SJCRH30 (cell line): ENCODE data around the gene SLC38A2. TPM values are rescaled to one million over a fixed set of nuclear protein-coding genes. Genes with fewer than 3 reads are reported as not detected.
A peak's percentile ranks its signal among the peaks of the same experiment; 100 is the strongest.

Experiments
- DNase-seq, 2 experiments: peaks; one replicate each; pipeline ENCODE4 v3.0.0-alpha.2; 2015 to 2020
- H3K27ac ChIP-seq: fragments of 250-450 bp; sonication (Bioruptor Pico); 2 replicates; pipeline ENCODE4 v1.5.1; 2020; ENCODE audit warnings: mild to moderate bottlenecking, moderate library complexity
- H3K27me3 ChIP-seq: fragments of 250-450 bp; sonication (Bioruptor Pico); 2 replicates; pipeline ENCODE4 v1.5.1; 2020; ENCODE audit warnings: mild to moderate bottlenecking, moderate library complexity
- H3K36me3 ChIP-seq: fragments of 250-450 bp; sonication (Bioruptor Pico); 2 replicates; pipeline ENCODE4 v1.5.1; 2020; ENCODE audit warnings: mild to moderate bottlenecking, moderate library complexity
- H3K4me1 ChIP-seq: fragments of 250-450 bp; sonication (Bioruptor Pico); 2 replicates; pipeline ENCODE4 v1.5.1; 2020; ENCODE audit warnings: mild to moderate bottlenecking, moderate library complexity
- H3K4me3 ChIP-seq: fragments of 250-450 bp; sonication (Bioruptor Pico); 2 replicates; pipeline ENCODE4 v1.5.1; 2020; ENCODE audit warnings: mild to moderate bottlenecking, moderate library complexity
- H3K9me3 ChIP-seq: fragments of 250-450 bp; sonication (Bioruptor Pico); replicated peaks from 2 replicates; pipeline ENCODE4 v1.5.1; 2020; ENCODE audit warnings: mild to moderate bottlenecking, moderate library complexity
- total RNA-seq: library from RNA; depleted of rRNA; stranded (reverse); fragments of >200 nt; shearing (Covaris generic); gene quantifications from 2 replicates; pipeline ENCODE4 v1.2.3, GENCODE V29; 2014

SLC38A2 gene
- total RNA-seq, 1 experiment from 2014 or later, result 260 TPM

DNA sequence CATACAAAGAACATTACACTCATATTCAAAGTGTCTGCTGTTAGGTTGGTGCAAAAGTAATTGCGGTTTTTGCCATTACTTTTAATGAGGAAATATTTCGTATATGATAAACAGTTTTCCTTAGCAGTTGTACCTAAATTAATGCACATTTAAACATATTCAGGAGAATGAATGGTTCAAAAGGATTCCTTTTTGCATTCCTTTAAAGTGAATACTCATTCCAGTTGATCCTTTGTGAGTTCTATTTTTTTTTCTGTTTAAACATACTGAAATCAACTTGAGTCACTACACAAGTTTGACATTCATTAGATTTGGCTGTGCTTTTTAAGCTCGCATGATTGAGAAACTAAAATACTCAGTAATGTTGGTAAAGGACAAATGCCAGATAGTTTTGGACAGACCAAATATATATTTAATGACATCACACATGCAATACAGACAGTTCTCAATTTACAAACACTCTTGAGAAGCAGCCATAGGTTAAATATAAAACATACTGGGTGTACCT, 13.8 kb upstream of the SLC38A2 start:
- DNase-seq, result peak in 1 of 2 experiments; percentile 37
- H3K9me3 ChIP-seq, result no peaks in the 10 kb centered on the region; the same call in 1 of the 2 replicates
- H3K4me1 ChIP-seq, result peaks cover 48% of the 10 kb centered on the region
- no peak overlapping the region; the same call in 1 of the 2 replicates for H3K4me3 ChIP-seq
- peak overlapping the region; percentile 31 for H3K27ac ChIP-seq
- H3K27me3 ChIP-seq, result no peaks in the 10 kb centered on the region
- H3K36me3 ChIP-seq, result no peaks in the 10 kb centered on the region

DNA sequence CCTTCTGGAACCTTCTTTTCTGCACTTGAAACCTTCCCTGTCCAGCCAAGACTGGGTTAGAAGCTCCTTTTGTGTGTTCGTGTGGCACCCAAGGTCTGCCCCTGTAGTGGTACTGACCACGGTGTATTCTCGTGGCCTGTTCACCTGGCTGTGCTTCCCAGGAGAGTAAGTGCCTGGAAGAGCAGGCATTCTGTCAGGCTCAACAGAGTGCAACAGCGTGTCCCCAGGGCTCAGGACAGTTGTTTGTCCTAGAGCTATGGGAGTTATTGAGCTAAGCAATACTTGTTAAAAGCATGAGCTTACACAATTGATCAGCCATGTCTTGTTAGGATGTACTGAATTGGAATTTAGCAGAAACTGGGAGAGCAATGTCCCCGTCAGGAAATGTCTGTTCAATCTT, 12.9 kb upstream of the SLC38A2 start:
- no peak overlapping the region for H3K4me3 ChIP-seq
- H3K27ac ChIP-seq, result no peak overlapping the region
- peaks cover 48% of the 10 kb centered on the region for H3K4me1 ChIP-seq
- H3K36me3 ChIP-seq, result no peaks in the 10 kb centered on the region
- H3K27me3 ChIP-seq, result no peaks in the 10 kb centered on the region
- no peaks in the 10 kb centered on the region; the same call in 1 of the 2 replicates for H3K9me3 ChIP-seq
- no peak for DNase-seq

- peak overlapping the region; percentile 98 for H3K27ac ChIP-seq
- no peaks in the 10 kb centered on the region for H3K36me3 ChIP-seq
- peaks cover 48% of the 10 kb centered on the region for H3K4me1 ChIP-seq
- H3K27me3 ChIP-seq, result no peaks in the 10 kb centered on the region
- no peak for DNase-seq
- no peaks in the 10 kb centered on the region; the same call in 1 of the 2 replicates for H3K9me3 ChIP-seq
- peak overlapping the region; percentile 72 for H3K4me3 ChIP-seq
Observed at GRCh38 chr12:46384451-46385309, 12.1 kb upstream of the SLC38A2 start.

DNA sequence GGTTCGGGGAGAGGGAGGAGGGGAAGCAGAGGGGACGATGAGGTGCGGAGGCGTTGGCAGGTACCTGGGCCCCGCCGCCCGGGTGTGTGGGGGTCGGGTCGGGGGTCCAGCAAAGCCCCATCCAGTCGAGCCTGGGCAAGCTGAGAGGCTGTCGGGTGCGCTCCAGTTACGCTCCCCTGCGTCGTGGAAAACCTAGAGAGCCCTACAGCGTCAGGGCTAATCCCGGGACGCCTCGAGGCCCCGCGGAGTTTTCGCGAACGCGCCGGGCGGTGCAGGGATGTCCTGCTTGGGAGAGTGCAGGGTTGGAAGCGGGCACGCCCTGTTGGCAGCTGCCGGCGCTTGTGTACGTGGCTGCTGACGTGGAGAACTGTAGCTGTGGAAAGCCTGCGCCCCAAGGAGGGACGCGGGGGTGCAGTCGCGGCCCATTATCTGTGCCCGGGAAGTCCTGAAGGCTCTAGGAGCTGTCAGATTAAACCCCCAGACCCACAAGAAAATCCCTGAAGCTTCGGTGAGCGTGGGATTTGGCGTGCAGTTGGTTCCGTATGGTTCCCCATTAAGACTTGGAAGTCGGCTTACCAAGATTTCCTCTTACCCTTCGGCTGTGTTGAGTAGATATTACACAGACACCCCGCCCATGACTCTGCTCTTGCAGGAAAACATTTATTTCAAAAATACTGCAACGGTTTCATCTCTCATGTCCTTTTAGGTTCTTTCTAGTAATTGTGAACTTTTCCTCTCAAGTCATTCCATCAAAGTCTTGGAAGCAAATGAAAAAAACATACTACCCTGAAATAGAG, 11.3 kb upstream of the SLC38A2 start:
- H3K4me3 ChIP-seq, result peak overlapping the region; percentile 72
- peaks cover 41% of the 10 kb centered on the region for H3K4me1 ChIP-seq
- peak overlapping the region; percentile 98 for H3K27ac ChIP-seq
- no peaks in the 10 kb centered on the region for H3K27me3 ChIP-seq
- no peaks in the 10 kb centered on the region for H3K36me3 ChIP-seq
- peak; percentile 91 to 92 for DNase-seq
- H3K9me3 ChIP-seq, result no peaks in the 10 kb centered on the region; the same call in 1 of the 2 replicates

- peak overlapping the region; percentile 98 for H3K27ac ChIP-seq
- no peaks in the 10 kb centered on the region; the same call in 1 of the 2 replicates for H3K9me3 ChIP-seq
- H3K4me3 ChIP-seq, result peak overlapping the region; percentile 72
- no peaks in the 10 kb centered on the region for H3K36me3 ChIP-seq
- peaks cover 34% of the 10 kb centered on the region for H3K4me1 ChIP-seq
- DNase-seq, result peak; percentile 98 to 99
- no peaks in the 10 kb centered on the region for H3K27me3 ChIP-seq
Observed at GRCh38 chr12:46382964-46383653, 10.5 kb upstream of the SLC38A2 start.

DNA sequence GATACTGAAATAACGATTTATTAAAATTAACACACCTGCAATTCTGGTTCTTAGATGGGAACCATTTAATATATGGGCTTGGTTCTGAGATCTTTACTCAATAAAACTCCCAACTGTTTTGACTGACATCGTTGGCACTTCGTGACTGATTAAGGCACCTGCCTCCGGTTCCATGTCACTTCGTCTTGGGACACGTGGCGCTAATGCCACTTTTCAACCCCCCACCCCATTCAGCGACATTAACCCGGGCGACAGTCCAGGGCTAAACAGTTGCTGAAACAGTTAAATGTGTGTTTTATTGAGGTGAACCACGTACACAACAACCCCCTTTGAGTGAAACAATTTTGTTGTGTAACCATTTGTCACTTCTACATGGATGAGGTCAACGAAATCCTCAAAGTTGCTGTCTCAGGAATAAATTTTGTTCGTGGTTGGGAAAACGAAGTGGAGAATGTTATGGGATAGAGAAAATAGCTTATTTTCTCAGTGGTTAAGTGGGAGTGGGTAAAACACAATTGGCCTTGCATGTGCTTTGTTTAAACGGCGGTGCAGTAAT, 9.9 kb upstream of the SLC38A2 start:
- peaks cover 29% of the 10 kb centered on the region for H3K4me1 ChIP-seq
- DNase-seq, result peak in 1 of 2 experiments; percentile 32
- no peaks in the 10 kb centered on the region; the same call in 1 of the 2 replicates for H3K9me3 ChIP-seq
- no peaks in the 10 kb centered on the region for H3K36me3 ChIP-seq
- peak overlapping the region; percentile 98 for H3K27ac ChIP-seq
- peak overlapping the region; percentile 72 for H3K4me3 ChIP-seq
- H3K27me3 ChIP-seq, result no peaks in the 10 kb centered on the region

- Histone ChIP-seq H3K27ac (no peak overlapping the region), H3K4me3 (no peak overlapping the region), H3K9me3 (no peaks in the 10 kb centered on the region; the same call in 1 of the 2 replicates), H3K36me3 (no peaks in the 10 kb centered on the region), H3K27me3 (no peaks in the 10 kb centered on the region), H3K4me1 (peaks cover 14% of the 10 kb centered on the region)
- DNase-seq, result no peak
Observed at GRCh38 chr12:46380881-46381280, 8.3 kb upstream of the SLC38A2 start.

- Histone ChIP-seq H3K4me1 (peaks cover 8% of the 10 kb centered on the region; the same call in 1 of the 2 replicates), H3K27ac (no peak overlapping the region), H3K27me3 (no peaks in the 10 kb centered on the region), H3K9me3 (no peaks in the 10 kb centered on the region; the same call in 1 of the 2 replicates), H3K4me3 (no peak overlapping the region), H3K36me3 (no peaks in the 10 kb centered on the region)
- DNase-seq, result no peak
Observed at GRCh38 chr12:46380022-46380796, 7.6 kb upstream of the SLC38A2 start.

DNA sequence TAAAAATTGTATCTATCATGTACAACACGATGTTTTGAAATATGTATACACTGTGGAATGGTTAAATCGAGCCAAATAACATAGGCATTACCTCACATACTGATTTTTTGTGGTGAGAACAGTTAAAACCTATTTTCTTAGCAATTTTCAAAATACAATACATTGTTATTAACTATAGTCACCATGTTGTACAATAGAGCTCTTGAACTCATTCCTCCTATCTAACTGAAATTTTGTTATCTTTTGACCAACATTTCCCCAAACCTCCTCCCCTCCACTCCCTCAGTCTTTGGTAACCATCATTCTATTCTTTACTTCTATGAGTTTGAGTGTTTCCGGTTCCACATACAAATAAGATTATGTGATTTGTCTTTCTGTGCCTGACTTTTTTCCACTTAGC, 6.8 kb upstream of the SLC38A2 start:
- H3K27me3 ChIP-seq, result no peaks in the 10 kb centered on the region
- no peak overlapping the region for H3K27ac ChIP-seq
- H3K4me1 ChIP-seq, result peaks cover 4% of the 10 kb centered on the region
- H3K4me3 ChIP-seq, result no peak overlapping the region
- no peak for DNase-seq
- no peaks in the 10 kb centered on the region; the same call in 1 of the 2 replicates for H3K9me3 ChIP-seq
- no peaks in the 10 kb centered on the region for H3K36me3 ChIP-seq

- Histone ChIP-seq H3K9me3 (no peaks in the 10 kb centered on the region; the same call in 1 of the 2 replicates), H3K4me1 (peaks cover 9% of the 10 kb centered on the region), H3K4me3 (no peak overlapping the region), H3K27ac (no peak overlapping the region), H3K27me3 (no peaks in the 10 kb centered on the region), H3K36me3 (no peaks in the 10 kb centered on the region)
- no peak for DNase-seq
Observed at GRCh38 chr12:46378530-46378929, 6.0 kb upstream of the SLC38A2 start.

DNA sequence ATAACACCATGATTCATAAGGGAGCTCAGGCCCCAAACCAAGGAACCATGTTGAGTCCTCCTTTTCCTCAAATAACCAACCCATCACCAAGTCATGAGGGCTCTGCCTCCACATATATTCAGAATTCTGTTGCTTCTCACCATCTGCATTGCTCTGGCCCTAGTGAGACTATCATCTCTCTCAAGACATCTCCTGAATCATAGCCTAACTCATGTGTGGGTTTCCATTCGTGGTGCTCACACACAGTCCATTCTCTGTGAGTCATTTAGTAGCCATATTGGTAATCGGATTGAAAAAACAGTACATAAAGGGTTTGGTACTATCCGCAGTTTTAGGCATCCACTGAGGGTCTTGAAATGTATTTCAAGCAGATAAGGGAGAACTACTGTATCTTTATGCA, 5.1 kb upstream of the SLC38A2 start:
- H3K4me3 ChIP-seq, result no peak overlapping the region
- H3K27ac ChIP-seq, result no peak overlapping the region
- no peaks in the 10 kb centered on the region for H3K27me3 ChIP-seq
- H3K4me1 ChIP-seq, result peaks cover 9% of the 10 kb centered on the region
- H3K36me3 ChIP-seq, result no peaks in the 10 kb centered on the region
- no peaks in the 10 kb centered on the region; the same call in 1 of the 2 replicates for H3K9me3 ChIP-seq
- DNase-seq, result no peak

- no peak for DNase-seq
- H3K4me1 ChIP-seq, result peaks cover 5% of the 10 kb centered on the region
- H3K27ac ChIP-seq, result no peak overlapping the region
- no peak overlapping the region for H3K4me3 ChIP-seq
- no peaks in the 10 kb centered on the region for H3K27me3 ChIP-seq
- H3K36me3 ChIP-seq, result 0 out of 2 replicates have a peak, but pooled peaks cover under 1% of the 10 kb centered on the region
- no peaks in the 10 kb centered on the region for H3K9me3 ChIP-seq
Observed at GRCh38 chr12:46376579-46376978, 4.0 kb upstream of the SLC38A2 start.

GRCh38 chr12:46374711-46375110, 2.1 kb upstream of the SLC38A2 start:
- Histone ChIP-seq H3K27me3 (no peaks in the 10 kb centered on the region), H3K4me1 (peaks cover 14% of the 10 kb centered on the region), H3K36me3 (peaks cover 16% of the 10 kb centered on the region), H3K4me3 (no peak overlapping the region), H3K9me3 (no peaks in the 10 kb centered on the region), H3K27ac (no peak overlapping the region)
- DNase-seq, result no peak
